ENCODE measurements around the gene ZNF784.

GRCh38 chr19:55673465-55673864 lies 49.1 kb upstream of the ZNF784 start:
- TF ChIP-seq NFYB (IDR thresholded peaks at IDR 0.05; ENCODE audit: insufficient read depth, low read depth, low read length) (no peak), ZNF24 (IDR thresholded peaks at IDR 0.05) (no peak), E2F4 (IDR thresholded peaks at IDR 0.05; ENCODE audit: low read depth, low read length) (no peak), BRCA1 (IDR thresholded peaks at IDR 0.05; ENCODE audit: low read depth, low read length) (no peak), RAD51 (IDR thresholded peaks at IDR 0.05) (no peak), REST (IDR thresholded peaks at IDR 0.05; ENCODE audit: low read depth, low read length) (no peak), CTCF (IDR thresholded peaks at IDR 0.05 in 2 of 3, conservative IDR thresholded peaks at IDR 0.05 in 1 of 3; ENCODE audit: control insufficient read depth in 2 of 3, extremely low read depth in 1 of 3, insufficient read depth in 1 of 3, low read depth in 3 of 3, low read length in 3 of 3) (no peak), EP300 (IDR thresholded peaks at IDR 0.05; ENCODE audit: borderline replicate concordance in 1 of 2, control insufficient read depth in 1 of 2, low read depth in 2 of 2, low read length in 2 of 2) (no peak)
